K562 (cell line): ENCODE measurements around the gene ICE2.

Source experiments
- CHD2 ChIP-seq: IDR thresholded peaks from 2 replicates; pipeline ENCODE4 v1.6.1; 2011; ENCODE audit warnings: low read depth, low read length
- NFATC3 ChIP-seq: fragments of 450-650 bp; IDR thresholded peaks from 2 replicates; pipeline ENCODE4 v1.6.1; 2017; ENCODE audit warnings: mild to moderate bottlenecking
- POLR3A ChIP-seq: IDR thresholded peaks from 2 replicates; pipeline ENCODE4 v1.6.1; 2011; ENCODE audit warnings: borderline replicate concordance, mild to moderate bottlenecking, moderate library complexity; ENCODE audit not compliant: insufficient read length, insufficient read depth; ENCODE audit errors: extremely low read depth
- ZNF263 ChIP-seq: sonication (generic); formaldehyde crosslinking; IDR thresholded peaks from 2 replicates; pipeline ENCODE4 v1.8.0; 2022; ENCODE audit warnings: mild to moderate bottlenecking, missing genetic modification reagents, borderline replicate concordance
- ZNF3 ChIP-seq: fragments of 250-450 bp; sonication (Bioruptor Pico); IDR thresholded peaks from 2 replicates; pipeline ENCODE4 v1.5.0; 2021; ENCODE audit warnings: mild to moderate bottlenecking, moderate library complexity
- TF ChIP-seq, protein P1 (sequence below): sonication (generic); formaldehyde crosslinking; IDR thresholded peaks from 2 replicates; pipeline ENCODE4 v1.5.0; 2020; ENCODE audit warnings: missing genetic modification reagents
- TF ChIP-seq, protein P2 (sequence below), 2 experiments: fragments of 450-650 bp; IDR thresholded peaks; 2 replicates each; pipeline ENCODE4 v1.6.1; 2016; ENCODE audit warnings: mild to moderate bottlenecking in 2 of 2, borderline replicate concordance in 1 of 2, low read depth in 1 of 2, moderate library complexity in 1 of 2

DNA sequence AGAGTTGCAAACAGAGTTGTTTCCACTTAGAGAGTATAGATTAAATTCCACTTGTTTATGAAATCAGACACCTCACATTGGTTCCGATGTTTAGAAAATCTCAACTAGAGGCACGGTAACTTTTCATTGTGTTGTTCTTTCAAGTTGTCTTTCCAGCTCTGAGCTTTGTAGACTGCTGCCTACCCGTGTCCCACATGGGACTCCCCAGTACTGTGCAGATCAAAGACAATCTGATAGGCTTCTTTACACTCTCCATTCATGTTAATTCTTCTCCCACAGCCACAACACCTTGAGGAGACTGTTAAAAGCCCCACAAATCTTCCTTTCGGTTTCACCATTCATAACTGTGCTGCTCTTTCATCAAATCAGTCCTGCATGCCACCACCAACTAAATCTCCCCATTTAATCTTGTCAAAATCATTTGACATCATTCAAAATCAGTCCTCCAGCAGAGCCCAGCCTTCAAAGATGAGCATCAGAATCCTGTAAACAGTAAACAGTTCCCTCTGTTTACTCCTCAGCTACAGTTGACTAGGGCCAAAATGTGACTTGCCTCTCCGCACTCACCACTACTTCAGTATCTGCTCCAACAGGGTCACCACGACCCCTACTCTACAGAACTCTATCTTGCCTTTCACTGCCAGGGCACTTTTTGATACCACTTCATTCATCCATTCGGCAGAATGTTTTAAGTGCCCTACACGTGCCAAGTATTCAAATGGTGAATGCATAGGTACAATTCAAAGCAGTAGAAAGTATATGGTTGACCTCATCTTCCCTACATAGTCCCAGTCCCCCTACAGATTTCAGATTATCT, 89.5 kb downstream of the ICE2 start:
- no peak for TF ChIP-seq ZNF3 (CRISPR knock-in tag)
- TF ChIP-seq, protein P1, sequence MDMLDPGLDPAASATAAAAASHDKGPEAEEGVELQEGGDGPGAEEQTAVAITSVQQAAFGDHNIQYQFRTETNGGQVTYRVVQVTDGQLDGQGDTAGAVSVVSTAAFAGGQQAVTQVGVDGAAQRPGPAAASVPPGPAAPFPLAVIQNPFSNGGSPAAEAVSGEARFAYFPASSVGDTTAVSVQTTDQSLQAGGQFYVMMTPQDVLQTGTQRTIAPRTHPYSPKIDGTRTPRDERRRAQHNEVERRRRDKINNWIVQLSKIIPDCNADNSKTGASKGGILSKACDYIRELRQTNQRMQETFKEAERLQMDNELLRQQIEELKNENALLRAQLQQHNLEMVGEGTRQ (CRISPR knock-in tag): no peak
- no peak for TF ChIP-seq ZNF263 (CRISPR knock-in tag)
- no peak for TF ChIP-seq CHD2
- no peak for TF ChIP-seq NFATC3
- no peak for TF ChIP-seq POLR3A
- TF ChIP-seq, protein P2, sequence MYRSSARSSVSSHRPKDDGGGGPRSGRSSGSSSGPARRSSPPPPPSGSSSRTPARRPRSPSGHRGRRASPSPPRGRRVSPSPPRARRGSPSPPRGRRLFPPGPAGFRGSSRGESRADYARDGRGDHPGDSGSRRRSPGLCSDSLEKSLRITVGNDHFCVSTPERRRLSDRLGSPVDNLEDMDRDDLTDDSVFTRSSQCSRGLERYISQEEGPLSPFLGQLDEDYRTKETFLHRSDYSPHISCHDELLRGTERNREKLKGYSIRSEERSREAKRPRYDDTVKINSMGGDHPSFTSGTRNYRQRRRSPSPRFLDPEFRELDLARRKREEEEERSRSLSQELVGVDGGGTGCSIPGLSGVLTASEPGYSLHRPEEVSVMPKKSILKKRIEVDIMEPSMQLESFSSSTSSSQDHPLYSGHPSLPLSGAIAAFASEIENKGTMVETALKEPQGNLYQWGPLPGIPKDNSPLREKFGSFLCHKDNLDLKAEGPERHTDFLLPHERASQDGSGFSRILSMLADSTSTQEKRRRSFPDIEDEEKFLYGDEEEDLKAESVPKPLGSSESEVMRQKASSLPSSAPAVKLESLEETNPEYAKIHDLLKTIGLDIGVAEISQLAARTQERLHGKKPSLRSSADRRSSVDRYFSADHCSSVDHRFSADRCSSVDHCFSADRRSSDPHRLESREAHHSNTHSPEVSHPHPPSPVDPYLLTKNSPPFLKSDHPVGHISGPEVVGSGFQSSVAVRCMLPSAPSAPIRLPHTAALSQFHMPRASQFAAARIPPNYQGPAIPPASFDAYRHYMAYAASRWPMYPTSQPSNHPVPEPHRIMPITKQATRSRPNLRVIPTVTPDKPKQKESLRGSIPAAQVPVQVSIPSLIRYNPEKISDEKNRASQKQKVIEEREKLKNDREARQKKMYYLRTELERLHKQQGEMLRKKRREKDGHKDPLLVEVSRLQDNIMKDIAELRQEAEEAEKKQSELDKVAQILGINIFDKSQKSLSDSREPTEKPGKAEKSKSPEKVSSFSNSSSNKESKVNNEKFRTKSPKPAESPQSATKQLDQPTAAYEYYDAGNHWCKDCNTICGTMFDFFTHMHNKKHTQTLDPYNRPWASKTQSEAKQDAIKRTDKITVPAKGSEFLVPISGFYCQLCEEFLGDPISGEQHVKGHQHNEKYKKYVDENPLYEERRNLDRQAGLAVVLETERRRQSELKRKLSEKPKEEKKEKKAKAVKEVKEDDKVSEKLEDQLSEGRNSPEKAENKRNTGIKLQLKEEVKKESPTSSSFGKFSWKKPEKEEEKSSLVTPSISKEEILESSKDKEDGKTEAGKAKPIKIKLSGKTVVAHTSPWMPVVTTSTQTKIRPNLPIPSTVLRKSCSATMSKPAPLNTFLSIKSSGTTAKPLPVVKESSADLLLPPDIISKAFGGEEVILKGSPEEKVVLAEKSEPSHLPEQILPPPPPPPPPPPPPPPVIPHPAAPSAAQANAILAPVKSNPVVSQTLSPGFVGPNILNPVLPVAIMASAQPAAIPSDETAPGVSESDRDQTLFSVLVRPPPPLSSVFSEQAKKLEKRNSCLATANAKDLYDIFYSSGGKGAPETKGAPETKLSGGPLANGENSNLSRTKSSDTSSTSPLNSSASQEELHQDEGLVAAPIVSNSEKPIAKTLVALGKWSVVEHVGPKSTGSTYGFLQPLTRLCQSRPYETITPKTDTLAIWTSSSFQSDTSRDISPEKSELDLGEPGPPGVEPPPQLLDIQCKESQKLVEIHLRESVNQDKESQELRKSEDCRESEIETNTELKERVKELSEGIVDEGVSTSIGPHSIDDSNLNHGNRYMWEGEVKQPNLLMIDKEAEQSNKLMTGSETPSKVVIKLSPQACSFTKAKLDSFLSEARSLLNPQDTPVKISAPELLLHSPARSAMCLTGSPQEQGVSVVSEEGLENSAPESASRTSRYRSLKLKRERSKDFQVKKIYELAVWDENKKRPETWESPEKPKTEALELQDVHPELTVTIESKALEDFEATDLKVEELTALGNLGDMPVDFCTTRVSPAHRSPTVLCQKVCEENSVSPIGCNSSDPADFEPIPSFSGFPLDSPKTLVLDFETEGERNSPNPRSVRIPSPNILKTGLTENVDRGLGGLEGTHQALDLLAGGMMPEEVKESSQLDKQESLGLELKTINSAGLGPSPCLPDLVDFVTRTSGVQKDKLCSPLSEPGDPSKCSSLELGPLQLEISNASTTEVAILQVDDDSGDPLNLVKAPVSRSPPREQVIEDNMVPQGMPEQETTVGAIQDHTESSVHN (IDR thresholded peaks at IDR 0.05; ENCODE audit: borderline replicate concordance in 1 of 2, low read depth in 1 of 2): no peak
